Measurements from ENCODE around the gene FES. TPM values are rescaled to one million over a fixed set of nuclear protein-coding genes. Genes with fewer than 3 reads are reported as not detected.

The FES gene
- total and polyA plus RNA-seq, 2 donors (not counting 1 experiment from before 2014, with no cell fraction given): 5.5 to 31.2 TPM

DNA sequence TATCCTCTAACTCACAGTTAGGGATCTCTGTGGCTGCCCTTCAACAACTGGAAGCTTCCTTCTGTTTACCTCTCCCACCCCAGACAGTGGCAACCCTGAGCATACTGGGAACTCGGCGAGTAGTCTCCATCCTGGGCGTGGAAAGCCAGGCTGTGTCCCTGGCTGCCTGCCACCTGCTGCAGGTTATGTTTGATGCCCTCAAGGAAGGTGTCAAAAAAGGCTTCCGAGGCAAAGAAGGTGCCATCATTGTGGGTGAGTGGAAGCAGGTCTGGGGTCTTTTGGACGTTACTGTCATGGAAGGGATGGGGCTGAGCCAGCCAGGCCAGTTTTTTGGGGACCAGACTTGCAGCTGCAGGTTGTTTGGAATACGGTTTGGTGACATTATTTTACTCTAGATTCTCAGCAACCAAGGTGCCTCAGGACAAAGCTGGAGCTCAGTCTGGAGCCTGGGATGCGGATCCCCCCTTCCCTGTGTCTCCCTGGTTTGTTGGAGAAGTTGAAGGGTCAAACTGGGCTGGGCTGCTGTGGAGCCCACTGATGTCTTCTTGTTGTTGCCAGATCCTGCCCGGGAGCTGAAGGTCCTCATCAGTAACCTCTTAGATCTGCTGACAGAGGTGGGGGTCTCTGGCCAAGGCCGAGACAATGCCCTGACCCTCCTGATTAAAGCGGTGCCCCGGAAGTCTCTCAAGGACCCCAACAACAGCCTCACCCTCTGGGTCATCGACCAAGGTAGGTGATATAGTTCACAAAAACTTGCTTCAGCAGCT lies 58.2 kb downstream of the FES start:
- DNase-seq (ENCODE audit: low read depth in 2 of 2): no peak
- no peaks in the 10 kb centered on the region for H3K9me3 ChIP-seq (ENCODE audit: control insufficient read depth, insufficient read depth, low read depth, low read length)
- H4K20me1 ChIP-seq (ENCODE audit: control insufficient read depth, extremely low read depth, insufficient read depth, low read length): no peaks in the 10 kb centered on the region
- H3K27ac ChIP-seq (ENCODE audit: insufficient read depth, low read length): no peak overlapping the region
- H3K4me3 ChIP-seq (replicated peaks in 1 of 4; ENCODE audit: control extremely low read depth in 1 of 4, insufficient read depth in 1 of 4, low read depth in 3 of 4, low read length in 4 of 4): no peak overlapping the region
- peaks cover 35% of the 10 kb centered on the region for H3K36me3 ChIP-seq (ENCODE audit: control insufficient read depth, insufficient read depth, low read length)
- no peak overlapping the region for H3K9ac ChIP-seq (ENCODE audit: insufficient read depth, low read length)
- no peak overlapping the region for H3K4me2 ChIP-seq (ENCODE audit: extremely low read depth, insufficient read depth, low read length)
- H3K4me1 ChIP-seq (ENCODE audit: control insufficient read depth, extremely low read depth, insufficient read depth, low read length): no peaks in the 10 kb centered on the region
- TF ChIP-seq, protein P1, sequence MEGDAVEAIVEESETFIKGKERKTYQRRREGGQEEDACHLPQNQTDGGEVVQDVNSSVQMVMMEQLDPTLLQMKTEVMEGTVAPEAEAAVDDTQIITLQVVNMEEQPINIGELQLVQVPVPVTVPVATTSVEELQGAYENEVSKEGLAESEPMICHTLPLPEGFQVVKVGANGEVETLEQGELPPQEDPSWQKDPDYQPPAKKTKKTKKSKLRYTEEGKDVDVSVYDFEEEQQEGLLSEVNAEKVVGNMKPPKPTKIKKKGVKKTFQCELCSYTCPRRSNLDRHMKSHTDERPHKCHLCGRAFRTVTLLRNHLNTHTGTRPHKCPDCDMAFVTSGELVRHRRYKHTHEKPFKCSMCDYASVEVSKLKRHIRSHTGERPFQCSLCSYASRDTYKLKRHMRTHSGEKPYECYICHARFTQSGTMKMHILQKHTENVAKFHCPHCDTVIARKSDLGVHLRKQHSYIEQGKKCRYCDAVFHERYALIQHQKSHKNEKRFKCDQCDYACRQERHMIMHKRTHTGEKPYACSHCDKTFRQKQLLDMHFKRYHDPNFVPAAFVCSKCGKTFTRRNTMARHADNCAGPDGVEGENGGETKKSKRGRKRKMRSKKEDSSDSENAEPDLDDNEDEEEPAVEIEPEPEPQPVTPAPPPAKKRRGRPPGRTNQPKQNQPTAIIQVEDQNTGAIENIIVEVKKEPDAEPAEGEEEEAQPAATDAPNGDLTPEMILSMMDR (conservative IDR thresholded peaks at IDR 0.05 in 1 of 2, IDR thresholded peaks at IDR 0.05 in 1 of 2; ENCODE audit: low read depth in 1 of 2, low read length in 2 of 2): no peak
- TF ChIP-seq EZH2 (IDR thresholded peaks at IDR 0.05; ENCODE audit: low read length, missing control alignments): no peak
- H2AFZ ChIP-seq (ENCODE audit: low read length): no peak overlapping the region
- H3K27me3 ChIP-seq (ENCODE audit: control insufficient read depth, insufficient read depth, low read length): no peaks in the 10 kb centered on the region
- H3K79me2 ChIP-seq (ENCODE audit: control insufficient read depth, insufficient read depth, low read length): no peaks in the 10 kb centered on the region

DNA sequence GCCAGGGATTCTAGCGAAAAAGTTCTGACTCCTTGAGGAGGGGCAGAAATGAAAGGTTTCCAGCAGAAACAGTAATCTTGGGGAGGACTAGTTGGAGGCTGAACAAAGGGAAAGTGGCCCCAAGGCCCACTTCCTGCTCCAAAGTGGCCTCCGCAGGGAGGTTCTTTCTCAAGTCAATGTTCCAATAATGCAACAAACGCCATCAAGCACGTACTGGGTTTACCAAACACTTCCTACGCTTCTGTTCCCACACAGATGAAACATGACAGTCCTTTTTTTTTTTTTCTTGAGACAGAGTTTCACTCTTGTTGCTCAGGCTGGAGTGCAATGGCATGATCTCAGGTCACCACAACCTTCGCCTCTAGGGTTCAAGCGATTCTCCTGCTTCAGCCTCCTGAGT lies 60.8 kb downstream of the FES start:
- TF ChIP-seq, protein P1 (conservative IDR thresholded peaks at IDR 0.05 in 1 of 2, IDR thresholded peaks at IDR 0.05 in 1 of 2; ENCODE audit: low read depth in 1 of 2, low read length in 2 of 2): no peak
- TF ChIP-seq EZH2 (IDR thresholded peaks at IDR 0.05; ENCODE audit: low read length, missing control alignments): no peak
- no peaks in the 10 kb centered on the region for H3K9me3 ChIP-seq (ENCODE audit: control insufficient read depth, insufficient read depth, low read depth, low read length)
- H3K4me3 ChIP-seq (replicated peaks in 1 of 4; ENCODE audit: control extremely low read depth in 1 of 4, insufficient read depth in 1 of 4, low read depth in 3 of 4, low read length in 4 of 4): no peak overlapping the region
- no peaks in the 10 kb centered on the region for H3K27me3 ChIP-seq (ENCODE audit: control insufficient read depth, insufficient read depth, low read length)
- no peaks in the 10 kb centered on the region for H4K20me1 ChIP-seq (ENCODE audit: control insufficient read depth, extremely low read depth, insufficient read depth, low read length)
- no peak overlapping the region for H3K9ac ChIP-seq (ENCODE audit: insufficient read depth, low read length)
- H3K4me2 ChIP-seq (ENCODE audit: extremely low read depth, insufficient read depth, low read length): no peak overlapping the region
- H3K36me3 ChIP-seq (ENCODE audit: control insufficient read depth, insufficient read depth, low read length): peaks cover 45% of the 10 kb centered on the region
- H2AFZ ChIP-seq (ENCODE audit: low read length): no peak overlapping the region
- H3K27ac ChIP-seq (ENCODE audit: insufficient read depth, low read length): no peak overlapping the region
- H3K4me1 ChIP-seq (ENCODE audit: control insufficient read depth, extremely low read depth, insufficient read depth, low read length): no peaks in the 10 kb centered on the region
- DNase-seq (ENCODE audit: low read depth in 2 of 2): no peak
- no peaks in the 10 kb centered on the region for H3K79me2 ChIP-seq (ENCODE audit: control insufficient read depth, insufficient read depth, low read length)

Other genes starting within 250 kb of the FES start
- gene BLM, start 167.2 kb upstream of the FES start, total RNA-seq: 0.26 and 1.5 TPM in 2 replicates
- 1.7 and 3.7 TPM in 2 replicates for gene BLM, start 167.2 kb upstream of the FES start, polyA plus RNA-seq
- 19.5 and 27.9 TPM in 2 replicates for gene FURIN, start 15.9 kb upstream of the FES start, total RNA-seq
- 19.4 and 20.4 TPM in 2 replicates for gene FURIN, start 15.9 kb upstream of the FES start, polyA plus RNA-seq
- gene MAN2A2, start 18.8 kb downstream of the FES start, total RNA-seq: 18.2 and 36.0 TPM in 2 replicates
- 11.3 and 18.0 TPM in 2 replicates for gene MAN2A2, start 18.8 kb downstream of the FES start, polyA plus RNA-seq
- 13.4 and 16.3 TPM in 2 replicates for gene HDDC3, start 48.0 kb downstream of the FES start, total RNA-seq
- 10.2 and 15.5 TPM in 2 replicates for gene HDDC3, start 48.0 kb downstream of the FES start, polyA plus RNA-seq
- 88.6 and 104 TPM in 2 replicates for gene UNC45A, start 50.8 kb downstream of the FES start, total RNA-seq
- gene UNC45A, start 50.8 kb downstream of the FES start, polyA plus RNA-seq: 41.7 and 52.5 TPM in 2 replicates
- gene RCCD1, start 70.4 kb downstream of the FES start, total RNA-seq: 11.0 and 14.2 TPM in 2 replicates
- 5.9 and 8.3 TPM in 2 replicates for gene RCCD1, start 70.4 kb downstream of the FES start, polyA plus RNA-seq
- 9.2 and 57.8 TPM in 2 replicates for gene PRC1, start 110.0 kb downstream of the FES start, total RNA-seq
- gene PRC1, start 110.0 kb downstream of the FES start, polyA plus RNA-seq: 60.5 and 239 TPM in 2 replicates
- 9.0 and 11.2 TPM in 2 replicates for gene VPS33B, start 138.1 kb downstream of the FES start, total RNA-seq
- 11.1 and 11.2 TPM in 2 replicates for gene VPS33B, start 138.1 kb downstream of the FES start, polyA plus RNA-seq
- gene SV2B, start 215.8 kb downstream of the FES start, total RNA-seq: under 0.01 and 0.26 TPM in 2 replicates
- not detected in 2 replicates for gene SV2B, start 215.8 kb downstream of the FES start, polyA plus RNA-seq